Thyroid gland (tissue), 4 donors: Measurements from ENCODE around the gene HRC.

Source experiments
- POLR2A ChIP-seq, 2 donors: fragments of 450-650 bp; IDR thresholded peaks; one replicate each; pipeline ENCODE4 v1.6.1; 2017; ENCODE audit warnings: antibody characterized with exemption in 2 of 2, mild to moderate bottlenecking in 2 of 2, moderate library complexity in 1 of 2
- TF ChIP-seq, protein P1 (sequence below), 6 experiments: fragments of 200-600 bp in 3 of 6; fragments of 450-650 bp in 3 of 6; sonication (generic) in 3 of 6; IDR thresholded peaks; one replicate each; pipeline ENCODE4 v1.5.1; 2016 to 2019; ENCODE audit warnings: antibody characterized with exemption in 6 of 6, mild to moderate bottlenecking in 2 of 6, inconsistent platforms in 1 of 6, moderate library complexity in 1 of 6

DNA sequence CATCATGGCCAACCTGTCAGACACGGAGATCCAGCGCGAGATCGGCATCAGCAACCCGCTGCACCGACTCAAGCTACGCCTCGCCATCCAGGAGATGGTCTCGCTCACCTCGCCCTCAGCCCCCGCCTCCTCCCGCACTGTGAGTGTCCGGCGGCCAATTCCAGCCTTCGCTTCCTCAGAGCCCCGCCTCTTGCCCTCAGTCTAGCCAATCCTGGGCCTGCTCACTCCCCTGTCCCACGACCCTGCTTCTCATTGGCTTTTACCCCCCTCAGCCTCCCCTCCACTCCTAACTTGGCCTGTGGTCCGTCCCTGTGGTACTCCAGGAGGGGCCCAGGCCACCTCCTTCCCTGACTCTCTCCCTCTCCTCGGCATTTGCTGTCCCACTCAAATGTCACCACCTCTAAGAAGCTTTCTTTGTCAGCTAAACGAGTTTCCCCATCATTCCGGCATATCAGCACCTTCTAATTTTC lies 12.3 kb downstream of the HRC start:
- TF ChIP-seq, protein P1, sequence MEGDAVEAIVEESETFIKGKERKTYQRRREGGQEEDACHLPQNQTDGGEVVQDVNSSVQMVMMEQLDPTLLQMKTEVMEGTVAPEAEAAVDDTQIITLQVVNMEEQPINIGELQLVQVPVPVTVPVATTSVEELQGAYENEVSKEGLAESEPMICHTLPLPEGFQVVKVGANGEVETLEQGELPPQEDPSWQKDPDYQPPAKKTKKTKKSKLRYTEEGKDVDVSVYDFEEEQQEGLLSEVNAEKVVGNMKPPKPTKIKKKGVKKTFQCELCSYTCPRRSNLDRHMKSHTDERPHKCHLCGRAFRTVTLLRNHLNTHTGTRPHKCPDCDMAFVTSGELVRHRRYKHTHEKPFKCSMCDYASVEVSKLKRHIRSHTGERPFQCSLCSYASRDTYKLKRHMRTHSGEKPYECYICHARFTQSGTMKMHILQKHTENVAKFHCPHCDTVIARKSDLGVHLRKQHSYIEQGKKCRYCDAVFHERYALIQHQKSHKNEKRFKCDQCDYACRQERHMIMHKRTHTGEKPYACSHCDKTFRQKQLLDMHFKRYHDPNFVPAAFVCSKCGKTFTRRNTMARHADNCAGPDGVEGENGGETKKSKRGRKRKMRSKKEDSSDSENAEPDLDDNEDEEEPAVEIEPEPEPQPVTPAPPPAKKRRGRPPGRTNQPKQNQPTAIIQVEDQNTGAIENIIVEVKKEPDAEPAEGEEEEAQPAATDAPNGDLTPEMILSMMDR (IDR thresholded peaks at IDR 0.05): no peak
- TF ChIP-seq POLR2A (IDR thresholded peaks at IDR 0.05): peak in 1 of 2 donors; percentile 26
